BE2C (cell line): ENCODE measurements around the gene DPP4.

Source experiments
- DNase-seq: peaks from one replicate; pipeline ENCODE4 v3.0.0-alpha.2; 2020
- H3K27me3 ChIP-seq: fragments of 250-450 bp; sonication (Bioruptor Pico); 2 replicates; pipeline ENCODE4 v1.5.1; 2020; ENCODE audit warnings: mild to moderate bottlenecking
- H3K36me3 ChIP-seq: fragments of 250-450 bp; sonication (Bioruptor Pico); 2 replicates; pipeline ENCODE4 v1.5.1; 2020; ENCODE audit warnings: mild to moderate bottlenecking
- H3K4me1 ChIP-seq: fragments of 250-450 bp; sonication (Bioruptor Pico); 2 replicates; pipeline ENCODE4 v1.5.1; 2020
- H3K4me3 ChIP-seq: 2 replicates; pipeline ENCODE4 v1.5.1; 2011; ENCODE audit warnings: low read depth, low read length
- H3K9me3 ChIP-seq: fragments of 250-450 bp; sonication (Bioruptor Pico); 2 replicates; pipeline ENCODE4 v1.5.1; 2020
- TF ChIP-seq, protein P1 (sequence below): IDR thresholded peaks from 2 replicates; pipeline ENCODE4 v1.5.1; 2012; ENCODE audit warnings: mild to moderate bottlenecking, low read depth, low read length

DPP4 gene

DNA sequence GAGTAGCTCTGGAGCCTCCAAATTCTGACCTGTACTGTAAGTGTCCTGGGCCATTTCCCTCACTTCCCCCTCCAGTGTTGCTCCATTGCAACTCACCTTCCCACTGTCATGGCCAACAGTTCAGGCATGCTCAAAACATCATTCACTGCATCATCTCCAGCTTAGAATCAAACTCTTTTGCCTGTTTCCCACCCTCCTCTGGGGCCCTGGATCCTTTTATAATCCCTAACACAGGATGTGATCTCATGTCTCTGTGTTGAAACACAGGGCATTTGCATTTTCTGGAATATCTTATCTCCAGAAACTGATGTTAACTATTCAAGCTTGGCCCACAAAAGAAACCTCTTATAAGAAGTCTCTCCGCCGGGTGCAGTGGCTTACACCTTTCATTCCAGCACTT, 3.0 kb downstream of the DPP4 start:
- H3K27me3 ChIP-seq = no peaks in the 10 kb centered on the region
- no peaks in the 10 kb centered on the region for H3K9me3 ChIP-seq
- no peak for DNase-seq
- H3K36me3 ChIP-seq = no peaks in the 10 kb centered on the region
- H3K4me1 ChIP-seq = no peaks in the 10 kb centered on the region
- H3K4me3 ChIP-seq = no peak overlapping the region
- TF ChIP-seq, protein P1, sequence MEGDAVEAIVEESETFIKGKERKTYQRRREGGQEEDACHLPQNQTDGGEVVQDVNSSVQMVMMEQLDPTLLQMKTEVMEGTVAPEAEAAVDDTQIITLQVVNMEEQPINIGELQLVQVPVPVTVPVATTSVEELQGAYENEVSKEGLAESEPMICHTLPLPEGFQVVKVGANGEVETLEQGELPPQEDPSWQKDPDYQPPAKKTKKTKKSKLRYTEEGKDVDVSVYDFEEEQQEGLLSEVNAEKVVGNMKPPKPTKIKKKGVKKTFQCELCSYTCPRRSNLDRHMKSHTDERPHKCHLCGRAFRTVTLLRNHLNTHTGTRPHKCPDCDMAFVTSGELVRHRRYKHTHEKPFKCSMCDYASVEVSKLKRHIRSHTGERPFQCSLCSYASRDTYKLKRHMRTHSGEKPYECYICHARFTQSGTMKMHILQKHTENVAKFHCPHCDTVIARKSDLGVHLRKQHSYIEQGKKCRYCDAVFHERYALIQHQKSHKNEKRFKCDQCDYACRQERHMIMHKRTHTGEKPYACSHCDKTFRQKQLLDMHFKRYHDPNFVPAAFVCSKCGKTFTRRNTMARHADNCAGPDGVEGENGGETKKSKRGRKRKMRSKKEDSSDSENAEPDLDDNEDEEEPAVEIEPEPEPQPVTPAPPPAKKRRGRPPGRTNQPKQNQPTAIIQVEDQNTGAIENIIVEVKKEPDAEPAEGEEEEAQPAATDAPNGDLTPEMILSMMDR = no peak

DNA sequence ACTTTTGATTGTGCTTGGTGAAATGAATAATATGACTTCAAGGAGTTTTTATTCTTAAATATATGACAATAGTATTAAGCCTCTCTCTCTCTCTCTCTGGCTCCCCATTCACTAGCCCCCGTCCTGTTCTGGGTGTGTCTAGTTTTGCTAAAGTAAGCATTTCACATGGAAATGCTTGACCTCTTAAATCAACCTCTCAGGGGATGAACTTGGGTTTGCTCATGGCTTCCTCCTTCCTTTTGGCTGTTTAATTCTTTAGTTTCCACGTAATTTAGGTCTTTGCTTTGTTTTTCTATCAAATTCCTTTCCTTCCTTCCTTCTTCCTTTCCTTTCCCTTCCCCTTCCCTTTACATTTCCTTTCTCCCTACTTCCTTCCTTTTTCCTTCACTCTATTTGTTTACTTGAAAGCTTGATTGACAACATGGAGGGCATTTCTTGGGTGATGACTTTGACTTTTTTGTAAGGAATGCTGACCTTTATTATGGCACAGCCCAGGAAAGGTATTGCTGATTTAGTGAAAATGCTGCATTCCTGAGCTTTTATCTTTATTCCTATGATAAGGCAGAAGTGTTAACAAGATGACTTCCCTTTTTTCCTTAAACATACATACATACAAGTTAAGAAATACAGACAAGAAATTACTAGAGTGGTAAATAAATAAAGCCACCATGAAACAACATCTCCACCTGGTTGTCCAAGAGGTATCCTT, 3.6 kb downstream of the DPP4 start:
- Histone ChIP-seq H3K27me3 (no peaks in the 10 kb centered on the region), H3K4me3 (no peak overlapping the region), H3K36me3 (no peaks in the 10 kb centered on the region), H3K4me1 (no peaks in the 10 kb centered on the region), H3K9me3 (no peaks in the 10 kb centered on the region)
- TF ChIP-seq, protein P1 = no peak
- no peak for DNase-seq

DNA sequence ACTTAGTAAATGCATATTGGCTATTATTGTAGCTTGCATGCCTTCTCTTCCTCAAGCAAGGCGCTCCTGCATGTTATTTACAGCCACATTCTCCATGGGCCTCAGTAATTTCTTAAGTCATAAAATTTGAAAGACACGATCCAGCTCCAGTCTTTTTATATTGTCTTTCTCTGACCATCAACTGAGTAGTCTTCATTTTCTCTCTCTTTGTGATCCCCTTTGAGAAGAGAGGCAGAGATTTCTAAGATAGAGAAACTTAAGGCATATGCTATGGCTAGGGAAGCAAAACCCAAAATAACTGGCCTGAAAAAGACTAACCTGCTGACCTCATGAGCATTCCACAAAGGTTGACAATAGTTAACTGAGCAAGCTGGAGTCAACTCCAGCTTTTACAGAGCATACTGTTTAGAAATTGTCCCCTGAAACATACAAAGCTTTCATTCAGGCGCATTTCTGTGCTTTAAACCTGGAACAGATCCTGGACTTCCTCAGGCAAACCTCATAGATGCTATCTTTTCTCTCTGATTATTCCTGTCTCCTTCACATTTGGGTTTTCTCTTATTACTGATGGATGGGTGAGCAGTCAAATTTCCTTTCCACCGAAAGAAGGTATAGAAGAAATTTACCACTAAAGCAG, 4.6 kb downstream of the DPP4 start:
- Histone ChIP-seq H3K4me1 (no peaks in the 10 kb centered on the region), H3K4me3 (no peak overlapping the region), H3K36me3 (no peaks in the 10 kb centered on the region), H3K9me3 (no peaks in the 10 kb centered on the region), H3K27me3 (no peaks in the 10 kb centered on the region)
- TF ChIP-seq, protein P1 = no peak
- DNase-seq = no peak

DNA sequence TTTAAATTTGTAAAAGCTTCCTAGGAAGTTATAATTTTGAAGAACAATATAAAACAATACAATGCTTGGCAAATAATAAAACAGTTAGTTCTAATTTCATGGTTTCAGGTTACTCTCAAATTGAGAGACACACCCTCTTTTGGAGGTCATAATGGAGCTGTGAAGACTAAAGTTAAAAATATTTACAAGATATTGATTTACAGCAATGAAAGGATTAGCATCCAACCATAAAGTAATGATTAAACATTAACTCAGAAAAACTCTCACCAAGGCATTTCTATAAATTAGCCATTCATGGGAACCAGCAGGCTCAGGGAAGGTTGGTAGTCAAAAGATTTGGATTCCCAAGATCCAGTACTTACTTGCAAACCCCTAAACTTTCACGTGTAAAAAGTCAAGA, 6.4 kb downstream of the DPP4 start:
- Histone ChIP-seq H3K4me3 (no peak overlapping the region), H3K9me3 (no peaks in the 10 kb centered on the region), H3K36me3 (no peaks in the 10 kb centered on the region), H3K27me3 (no peaks in the 10 kb centered on the region), H3K4me1 (no peaks in the 10 kb centered on the region)
- TF ChIP-seq, protein P1 = no peak
- DNase-seq = no peak

DNA sequence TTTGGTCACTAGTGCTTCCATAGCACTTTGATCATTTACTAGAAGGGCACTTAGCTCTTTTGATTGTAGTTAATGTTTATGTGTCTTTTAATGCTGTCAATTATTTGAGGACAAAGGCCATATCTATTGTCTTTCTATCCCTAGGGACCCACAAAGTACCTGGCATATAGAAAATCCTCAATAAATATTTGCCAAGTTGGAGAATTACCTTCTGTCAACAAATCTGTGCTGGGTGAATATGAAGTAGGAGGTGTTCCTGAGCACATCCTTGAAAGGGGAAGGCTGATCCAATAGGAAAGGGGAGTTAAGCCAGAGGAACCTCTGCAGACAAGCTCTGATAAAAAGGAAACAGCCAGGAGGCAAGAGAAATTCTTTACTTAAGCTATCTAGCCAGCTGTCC, 8.2 kb downstream of the DPP4 start:
- no peaks in the 10 kb centered on the region for H3K36me3 ChIP-seq
- H3K9me3 ChIP-seq = no peaks in the 10 kb centered on the region
- DNase-seq = no peak
- TF ChIP-seq, protein P1 = no peak
- no peaks in the 10 kb centered on the region for H3K4me1 ChIP-seq
- no peak overlapping the region for H3K4me3 ChIP-seq
- no peaks in the 10 kb centered on the region for H3K27me3 ChIP-seq

DNA sequence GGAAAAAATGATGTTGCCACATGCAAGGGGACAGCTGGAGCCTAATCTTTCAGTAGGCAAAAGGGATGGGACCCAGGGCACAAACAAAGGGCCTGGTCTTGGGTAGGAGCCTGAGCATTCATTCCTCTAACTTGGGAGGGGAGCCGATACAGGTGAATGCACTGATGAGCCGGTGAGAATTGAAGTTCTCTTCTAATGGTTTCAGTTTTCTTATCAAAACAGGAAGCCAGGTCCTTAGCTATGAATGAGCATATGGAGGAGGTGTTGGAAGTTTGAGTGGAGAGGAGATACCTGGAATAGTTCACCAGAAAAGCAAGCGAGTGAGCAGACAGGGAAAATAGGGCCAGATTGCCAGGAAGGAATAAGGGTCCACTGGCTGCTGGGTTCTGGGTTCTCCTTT, 10.1 kb downstream of the DPP4 start:
- H3K36me3 ChIP-seq = no peaks in the 10 kb centered on the region
- H3K4me1 ChIP-seq = no peaks in the 10 kb centered on the region
- TF ChIP-seq, protein P1 = no peak
- H3K9me3 ChIP-seq = no peaks in the 10 kb centered on the region
- DNase-seq = no peak
- H3K4me3 ChIP-seq = no peak overlapping the region
- H3K27me3 ChIP-seq = no peaks in the 10 kb centered on the region
